OCI-LY3 (cell line): Measurements from ENCODE around the gene AMBRA1.
"Not testable (repeated sequence)": the region's sequence is repeated elsewhere in the genome, so short reads cannot be mapped to it uniquely, and the experiment has no call there.

ENCODE experiments used
- H2AFZ ChIP-seq: fragments of 200-600, 300-600 bp; shearing (Covaris generic); 2 replicates; pipeline ENCODE4 v1.6.0; 2014; ENCODE audit warnings: antibody characterized with exemption, low read depth, low read length
- H3K27ac ChIP-seq: fragments of 200-600, 300-600 bp; sonication (generic); 2 replicates; pipeline ENCODE4 v1.5.1; 2014; ENCODE audit warnings: mild to moderate bottlenecking, low read length, moderate library complexity, mixed read lengths
- H3K27me3 ChIP-seq: fragments of 200-600, 300-600 bp; sonication (generic); 2 replicates; pipeline ENCODE4 v1.6.1; 2014; ENCODE audit warnings: low read depth, low read length, mixed read lengths
- H3K36me3 ChIP-seq: fragments of 200-600, 300-600 bp; sonication (generic); replicated peaks from 2 replicates; pipeline ENCODE3; 2014; ENCODE audit warnings: low read depth, low read length, mixed read lengths
- H3K4me1 ChIP-seq: fragments of 300-600, 200-600 bp; sonication (generic); 2 replicates; pipeline ENCODE4 v1.6.1; 2014; ENCODE audit warnings: low read length, mixed read lengths
- H3K4me2 ChIP-seq: fragments of 200-600, 300-600 bp; sonication (generic); 2 replicates; pipeline ENCODE4 v1.6.1; 2014; ENCODE audit warnings: low read length, mixed read lengths
- H3K4me3 ChIP-seq: fragments of 300-600, 200-600 bp; sonication (generic); 2 replicates; pipeline ENCODE4 v1.5.1; 2014; ENCODE audit warnings: antibody characterized with exemption, mild to moderate bottlenecking, low read length, moderate library complexity
- H3K79me2 ChIP-seq: fragments of 300-600, 200-600 bp; shearing (Covaris generic); 2 replicates; pipeline ENCODE4 v1.6.1; 2014; ENCODE audit warnings: mild to moderate bottlenecking, low read length, mixed read lengths
- H3K9ac ChIP-seq: fragments of 300-600, 200-600 bp; shearing (Covaris generic); 2 replicates; pipeline ENCODE4 v1.6.0; 2014; ENCODE audit warnings: mild to moderate bottlenecking, low read length, moderate library complexity
- H3K9me3 ChIP-seq: fragments of 200-600, 300-600 bp; shearing (Covaris generic); 2 replicates; pipeline ENCODE4 v1.6.1; 2014; ENCODE audit warnings: low read length, mixed read lengths; ENCODE audit not compliant: insufficient read depth
- H4K20me1 ChIP-seq: fragments of 200-600, 300-600 bp; sonication (generic); 2 replicates; pipeline ENCODE4 v1.6.1; 2016; ENCODE audit warnings: low read length, mixed read lengths; ENCODE audit not compliant: insufficient read depth
- CTCF ChIP-seq: fragments of 200-600, 300-600 bp; sonication (generic); IDR thresholded peaks from 2 replicates; pipeline ENCODE4 v1.5.1; 2014; ENCODE audit warnings: antibody characterized with exemption, low read length, low read depth
- EZH2phosphoT487 ChIP-seq: fragments of 200-600 bp; shearing (Covaris generic); IDR thresholded peaks from 2 replicates; pipeline ENCODE4 v1.6.1; 2018; ENCODE audit warnings: antibody characterized with exemption, mixed run types, low read depth

The AMBRA1 gene

GRCh38 chr11:46373787-46374740 lies 219.8 kb downstream of the AMBRA1 start:
- Histone ChIP-seq H3K27ac (no peak overlapping the region), H3K9me3 (no peaks in the 10 kb centered on the region), H2AFZ (no peak overlapping the region), H3K27me3 (no peaks in the 10 kb centered on the region), H3K4me2 (no peak overlapping the region), H3K4me3 (no peak overlapping the region), H3K9ac (no peak overlapping the region), H3K79me2 (no peaks in the 10 kb centered on the region), H4K20me1 (no peaks in the 10 kb centered on the region), H3K36me3 (peaks cover 8% of the 10 kb centered on the region), H3K4me1 (no peaks in the 10 kb centered on the region)
- TF ChIP-seq CTCF (no peak), EZH2phosphoT487 (no peak)

- not testable (repeated sequence) for H4K20me1 ChIP-seq, H3K27ac ChIP-seq, H3K4me3 ChIP-seq, H3K9me3 ChIP-seq, H3K27me3 ChIP-seq, H3K9ac ChIP-seq, H3K79me2 ChIP-seq, H3K4me1 ChIP-seq, H2AFZ ChIP-seq, H3K4me2 ChIP-seq
- H3K36me3 ChIP-seq, result peaks cover 13% of the 10 kb centered on the region
These were observed 221.3 kb downstream of the AMBRA1 start for GRCh38 chr11:46372501-46372900.

GRCh38 chr11:46372086-46372485 lies 221.7 kb downstream of the AMBRA1 start:
- Histone ChIP-seq H2AFZ (no peak overlapping the region), H3K27ac (no peak overlapping the region), H3K36me3 (peaks cover 10% of the 10 kb centered on the region), H3K79me2 (no peaks in the 10 kb centered on the region), H3K9ac (no peak overlapping the region), H3K4me3 (no peak overlapping the region), H4K20me1 (no peaks in the 10 kb centered on the region), H3K4me1 (no peaks in the 10 kb centered on the region), H3K9me3 (no peaks in the 10 kb centered on the region), H3K4me2 (no peak overlapping the region), H3K27me3 (no peaks in the 10 kb centered on the region)
- no peak for TF ChIP-seq CTCF
- no peak for TF ChIP-seq EZH2phosphoT487

GRCh38 chr11:46371262-46371661 lies 222.6 kb downstream of the AMBRA1 start:
- H3K9ac ChIP-seq, H3K79me2 ChIP-seq, H3K4me3 ChIP-seq, H3K27ac ChIP-seq, H4K20me1 ChIP-seq, H3K9me3 ChIP-seq, H2AFZ ChIP-seq, H3K4me2 ChIP-seq, H3K27me3 ChIP-seq, H3K4me1 ChIP-seq: not testable (repeated sequence)
- H3K36me3 ChIP-seq, result peaks cover 10% of the 10 kb centered on the region

- Histone ChIP-seq H3K4me1 (no peaks in the 10 kb centered on the region), H3K4me2 (no peak overlapping the region), H3K4me3 (no peak overlapping the region), H3K27me3 (no peaks in the 10 kb centered on the region), H3K79me2 (no peaks in the 10 kb centered on the region), H2AFZ (no peak overlapping the region), H3K27ac (no peak overlapping the region), H3K36me3 (peaks cover 10% of the 10 kb centered on the region), H4K20me1 (no peaks in the 10 kb centered on the region), H3K9me3 (no peaks in the 10 kb centered on the region), H3K9ac (no peak overlapping the region)
- TF ChIP-seq EZH2phosphoT487, result no peak
These were observed 223.6 kb downstream of the AMBRA1 start for GRCh38 chr11:46370253-46370652.
